Measurements from ENCODE around the gene CHST15. TPM values are rescaled to one million over a fixed set of nuclear protein-coding genes. Genes with fewer than 3 reads are reported as not detected.

CHST15 gene
- total and polyA plus RNA-seq, 2 of the 13 experiments (the other 11 are each of a cell fraction or from before 2014, with no cell fraction given): 1.4 to 94.7 TPM

GRCh38 chr10:124043310-124044142, 49.9 kb downstream of the CHST15 start (continued):
- TF ChIP-seq KAT8 (CRISPR knock-in tag; IDR thresholded peaks at IDR 0.05) (peak; percentile 65), CREM (IDR thresholded peaks at IDR 0.05) (peak; percentile 96), CREM (CRISPR knock-in tag; IDR thresholded peaks at IDR 0.05) (no peak), DNMT1 (CRISPR knock-in tag; IDR thresholded peaks at IDR 0.05) (no peak), NR3C1 (CRISPR knock-in tag; IDR thresholded peaks at IDR 0.05) (no peak), SP140L (CRISPR knock-in tag; IDR thresholded peaks at IDR 0.05; ENCODE audit: borderline replicate concordance) (0 out of 2 replicates have a peak, but pooled peaks have one; percentile 10), BCL6 (CRISPR knock-in tag; IDR thresholded peaks at IDR 0.05) (peak; percentile 98), SNAI1 (CRISPR knock-in tag; IDR thresholded peaks at IDR 0.05; ENCODE audit: borderline replicate concordance) (0 out of 2 replicates have a peak, but pooled peaks have one; percentile 68), NCOA5 (CRISPR knock-in tag; IDR thresholded peaks at IDR 0.05) (peak; percentile 64; the same call in 1 of the 2 replicates), ZNF354B (CRISPR knock-in tag; IDR thresholded peaks at IDR 0.05) (peak; percentile 83; the same call in 1 of the 2 replicates), KAT7 (CRISPR knock-in tag; IDR thresholded peaks at IDR 0.05; ENCODE audit: borderline replicate concordance) (peak; percentile 34; the same call in 1 of the 2 replicates), SALL2 (CRISPR knock-in tag; IDR thresholded peaks at IDR 0.05) (0 out of 2 replicates have a peak, but pooled peaks have one; percentile 56), SATB2 (CRISPR knock-in tag; IDR thresholded peaks at IDR 0.05) (0 out of 2 replicates have a peak, but pooled peaks have one; percentile 72), TRIM22 (IDR thresholded peaks at IDR 0.05) (no peak), RORA (CRISPR knock-in tag; IDR thresholded peaks at IDR 0.05) (0 out of 2 replicates have a peak, but pooled peaks have one; percentile 84), ZFP36 (IDR thresholded peaks at IDR 0.05; ENCODE audit: borderline replicate concordance, low read depth, low read length, partially characterized antibody) (no peak), ZNF747 (CRISPR knock-in tag; IDR thresholded peaks at IDR 0.05; ENCODE audit: borderline replicate concordance) (peak; percentile 84; the same call in 1 of the 2 replicates), REST (IDR thresholded peaks at IDR 0.05; ENCODE audit: borderline replicate concordance in 1 of 2, low read depth in 1 of 2, low read length in 2 of 2) (peak in 1 of 2 experiments; percentile 31; a peak in 1 of 4 replicates), ZNF329 (CRISPR knock-in tag; IDR thresholded peaks at IDR 0.05; ENCODE audit: low read depth) (no peak), MIER2 (CRISPR knock-in tag; IDR thresholded peaks at IDR 0.05) (peak; percentile 30; the same call in 1 of the 2 replicates)
- TF ChIP-seq, protein P1, sequence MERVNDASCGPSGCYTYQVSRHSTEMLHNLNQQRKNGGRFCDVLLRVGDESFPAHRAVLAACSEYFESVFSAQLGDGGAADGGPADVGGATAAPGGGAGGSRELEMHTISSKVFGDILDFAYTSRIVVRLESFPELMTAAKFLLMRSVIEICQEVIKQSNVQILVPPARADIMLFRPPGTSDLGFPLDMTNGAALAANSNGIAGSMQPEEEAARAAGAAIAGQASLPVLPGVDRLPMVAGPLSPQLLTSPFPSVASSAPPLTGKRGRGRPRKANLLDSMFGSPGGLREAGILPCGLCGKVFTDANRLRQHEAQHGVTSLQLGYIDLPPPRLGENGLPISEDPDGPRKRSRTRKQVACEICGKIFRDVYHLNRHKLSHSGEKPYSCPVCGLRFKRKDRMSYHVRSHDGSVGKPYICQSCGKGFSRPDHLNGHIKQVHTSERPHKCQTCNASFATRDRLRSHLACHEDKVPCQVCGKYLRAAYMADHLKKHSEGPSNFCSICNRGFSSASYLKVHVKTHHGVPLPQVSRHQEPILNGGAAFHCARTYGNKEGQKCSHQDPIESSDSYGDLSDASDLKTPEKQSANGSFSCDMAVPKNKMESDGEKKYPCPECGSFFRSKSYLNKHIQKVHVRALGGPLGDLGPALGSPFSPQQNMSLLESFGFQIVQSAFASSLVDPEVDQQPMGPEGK (CRISPR knock-in tag; IDR thresholded peaks at IDR 0.05): no peak; the same call in 1 of the 2 replicates
- TF ChIP-seq, protein P2, sequence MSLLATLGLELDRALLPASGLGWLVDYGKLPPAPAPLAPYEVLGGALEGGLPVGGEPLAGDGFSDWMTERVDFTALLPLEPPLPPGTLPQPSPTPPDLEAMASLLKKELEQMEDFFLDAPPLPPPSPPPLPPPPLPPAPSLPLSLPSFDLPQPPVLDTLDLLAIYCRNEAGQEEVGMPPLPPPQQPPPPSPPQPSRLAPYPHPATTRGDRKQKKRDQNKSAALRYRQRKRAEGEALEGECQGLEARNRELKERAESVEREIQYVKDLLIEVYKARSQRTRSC (CRISPR knock-in tag; IDR thresholded peaks at IDR 0.05; ENCODE audit: low read depth): peak; percentile 58; the same call in 1 of the 2 replicates

Measured in HepG2 (cell line).